ENCODE data around the gene PNMA8B. TPM values are rescaled to one million over a fixed set of nuclear protein-coding genes. Genes with fewer than 3 reads are reported as not detected.

PNMA8B gene
- total RNA-seq, 1 donor from 2014 or later, result 0.09 TPM

- Mint-ChIP-seq H3K4me1 (peaks cover 6% of the 10 kb centered on the region), H3K9me3 (peaks cover 4% of the 10 kb centered on the region), H3K27me3 (ENCODE audit: insufficient read depth, low read depth) (peaks cover 7% of the 10 kb centered on the region), H3K4me3 (no peak overlapping the region), H3K27ac (no peak overlapping the region), H3K36me3 (no peaks in the 10 kb centered on the region)
- H3K9ac ChIP-seq, result no peak overlapping the region
- no peak overlapping the region for H2AFZ ChIP-seq (replicated peaks)
- H3K4me1 ChIP-seq, result no peaks in the 10 kb centered on the region
- H3F3A ChIP-seq (ENCODE audit: low read depth), result no peaks in the 10 kb centered on the region
- no peak for DNase-seq (ENCODE audit: low spot score)
- H3K79me2 ChIP-seq (ENCODE audit: low read depth), result no peaks in the 10 kb centered on the region
- no peak overlapping the region for H3K27ac ChIP-seq
- no peaks in the 10 kb centered on the region for H4K20me1 ChIP-seq (ENCODE audit: low read depth)
- no peak overlapping the region for H3K4me3 ChIP-seq
- no peaks in the 10 kb centered on the region for H3K9me3 ChIP-seq (ENCODE audit: low read depth)
- TF ChIP-seq EZH2phosphoT487 (IDR thresholded peaks at IDR 0.05), result no peak
- no peak for TF ChIP-seq CTCF (IDR thresholded peaks at IDR 0.05)
- TF ChIP-seq EZH2 (IDR thresholded peaks at IDR 0.05), result no peak
- no peaks in the 10 kb centered on the region for H3K36me3 ChIP-seq
- H3K4me2 ChIP-seq, result no peak overlapping the region
- no peaks in the 10 kb centered on the region for H3K27me3 ChIP-seq
Observed at GRCh38 chr19:46521241-46521868, 25.7 kb upstream of the PNMA8B start.

GRCh38 chr19:46520616-46521015 lies 24.9 kb upstream of the PNMA8B start:
- Histone ChIP-seq H3K9me3 (ENCODE audit: low read depth) (no peaks in the 10 kb centered on the region), H3K27ac (no peak overlapping the region), H4K20me1 (ENCODE audit: low read depth) (no peaks in the 10 kb centered on the region), H2AFZ (replicated peaks) (peak overlapping the region; percentile 75), H3K27me3 (no peaks in the 10 kb centered on the region), H3K36me3 (no peaks in the 10 kb centered on the region), H3K4me1 (no peaks in the 10 kb centered on the region), H3K4me3 (no peak overlapping the region), H3K4me2 (no peak overlapping the region), H3K9ac (no peak overlapping the region), H3F3A (ENCODE audit: low read depth) (no peaks in the 10 kb centered on the region), H3K79me2 (ENCODE audit: low read depth) (no peaks in the 10 kb centered on the region)
- Mint-ChIP-seq H3K36me3 (no peaks in the 10 kb centered on the region), H3K27ac (no peak overlapping the region), H3K27me3 (ENCODE audit: insufficient read depth, low read depth) (peaks cover 7% of the 10 kb centered on the region), H3K9me3 (peaks cover 4% of the 10 kb centered on the region), H3K4me3 (no peak overlapping the region), H3K4me1 (peaks cover 5% of the 10 kb centered on the region)
- DNase-seq (ENCODE audit: low spot score), result peak; percentile 31
- TF ChIP-seq EZH2phosphoT487 (IDR thresholded peaks at IDR 0.05) (no peak), CTCF (IDR thresholded peaks at IDR 0.05) (no peak), EZH2 (IDR thresholded peaks at IDR 0.05) (no peak)

GRCh38 chr19:46517471-46517870 lies 21.8 kb upstream of the PNMA8B start:
- H3K9me3 ChIP-seq (ENCODE audit: low read depth), result no peaks in the 10 kb centered on the region
- H3K4me3 ChIP-seq, result no peak overlapping the region
- no peaks in the 10 kb centered on the region for H3K36me3 Mint-ChIP-seq
- no peak overlapping the region for H3K27ac ChIP-seq
- TF ChIP-seq CTCF (IDR thresholded peaks at IDR 0.05) (no peak), EZH2 (IDR thresholded peaks at IDR 0.05) (no peak), EZH2phosphoT487 (IDR thresholded peaks at IDR 0.05) (no peak)
- H3K4me3 Mint-ChIP-seq, result no peak overlapping the region
- H3K36me3 ChIP-seq, result no peaks in the 10 kb centered on the region
- DNase-seq (ENCODE audit: low spot score), result no peak
- H3K27me3 Mint-ChIP-seq (ENCODE audit: insufficient read depth, low read depth), result peaks cover 5% of the 10 kb centered on the region
- H4K20me1 ChIP-seq (ENCODE audit: low read depth), result no peaks in the 10 kb centered on the region
- H3K9me3 Mint-ChIP-seq, result no peaks in the 10 kb centered on the region
- peaks cover 8% of the 10 kb centered on the region for H3K4me1 Mint-ChIP-seq
- H3K27me3 ChIP-seq, result no peaks in the 10 kb centered on the region
- H3K27ac Mint-ChIP-seq, result peak overlapping the region; percentile 57
- H3K4me1 ChIP-seq, result no peaks in the 10 kb centered on the region
- H3K9ac ChIP-seq, result no peak overlapping the region
- no peaks in the 10 kb centered on the region for H3F3A ChIP-seq (ENCODE audit: low read depth)
- H2AFZ ChIP-seq (replicated peaks), result no peak overlapping the region
- no peaks in the 10 kb centered on the region for H3K79me2 ChIP-seq (ENCODE audit: low read depth)
- H3K4me2 ChIP-seq, result no peak overlapping the region
